Heart left ventricle (tissue), 13 donors: ENCODE measurements around the gene PACSIN3.

Experiments
- POLR2A ChIP-seq, 2 donors: fragments of 450-650 bp; IDR thresholded peaks; one replicate each; pipeline ENCODE4 v1.6.1; 2017; ENCODE audit warnings: antibody characterized with exemption in 2 of 2, mild to moderate bottlenecking in 2 of 2, moderate library complexity in 2 of 2
- TF ChIP-seq, protein P1 (sequence below), 12 donors: fragments of 200-600 bp; sonication (generic) in 4 of 12; IDR thresholded peaks; one replicate each; pipeline versions ENCODE4 v1.5.0 to v1.8.0; 2018 to 2022; ENCODE audit warnings: antibody characterized with exemption in 12 of 12, mild to moderate bottlenecking in 5 of 12
- donor health status: ischemic (EF 13 %, LVEDD 7.1; RV severe dilation, severe dysfunction).
- donor health status: DM: no; HTN: yes; CAD: no.
- donor health status: DM: no; HTN: no; CAD: no.
- donor health status: ischemic (EF 25% LVEDD 6.9; RV normal size, moderate dysfunction).
- donor health status: ischemic (EF 25% LVEDD 5.7; RV mildly dilated, moderate dysfunction).
- donor health status: ischemic (EF 35%, LVEDD 5.7; RV mildly dilated, moderate dysfunction).
- donor health status: nonischemic (EF 11% LVEDD 7.7; RV severe dilation, severe dysfunction).
- donor health status: DM: yes; HTN: yes; CAD: no.
- donor health status: PGD.
- donor health status: ischemic (EF 29% LVEDD 5.4; RV normal size, mild dysfunction).
- donor health status: nonischemic (EF 23%, LVEDD 6.1; RV moderate dilation, normal function).

DNA sequence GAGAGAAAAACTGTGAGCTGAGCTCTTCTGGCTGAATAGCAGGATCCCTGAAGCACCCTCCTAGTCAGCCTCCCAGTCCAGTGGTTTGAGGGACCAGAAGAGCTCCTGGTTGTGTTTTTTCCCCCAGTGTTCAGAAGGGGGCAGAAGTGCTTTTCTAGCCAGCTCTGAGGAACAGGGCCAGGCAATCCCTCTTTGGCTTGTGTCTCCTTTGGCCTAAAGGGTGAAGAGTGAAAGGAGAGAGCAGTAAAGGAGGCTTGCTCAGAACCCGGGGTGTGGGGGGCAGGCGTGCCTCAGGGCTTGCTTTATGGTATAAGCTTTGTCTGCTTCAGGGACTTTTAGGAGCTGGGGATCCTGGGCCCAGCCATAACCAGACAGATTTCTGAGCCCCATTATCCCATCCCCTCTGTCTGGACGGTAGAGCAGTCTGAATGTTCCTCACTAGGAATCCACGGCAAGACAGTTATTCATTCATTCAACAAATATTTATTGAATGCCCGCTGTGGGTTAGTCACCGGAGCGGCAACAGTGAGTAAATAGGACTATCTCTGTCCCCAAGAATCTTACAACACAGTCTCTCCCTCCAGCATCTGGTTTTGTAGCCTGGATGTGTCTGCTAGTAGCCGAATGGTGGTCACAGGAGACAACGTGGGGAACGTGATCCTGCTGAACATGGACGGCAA lies 47.9 kb upstream of the PACSIN3 start:
- TF ChIP-seq, protein P1, sequence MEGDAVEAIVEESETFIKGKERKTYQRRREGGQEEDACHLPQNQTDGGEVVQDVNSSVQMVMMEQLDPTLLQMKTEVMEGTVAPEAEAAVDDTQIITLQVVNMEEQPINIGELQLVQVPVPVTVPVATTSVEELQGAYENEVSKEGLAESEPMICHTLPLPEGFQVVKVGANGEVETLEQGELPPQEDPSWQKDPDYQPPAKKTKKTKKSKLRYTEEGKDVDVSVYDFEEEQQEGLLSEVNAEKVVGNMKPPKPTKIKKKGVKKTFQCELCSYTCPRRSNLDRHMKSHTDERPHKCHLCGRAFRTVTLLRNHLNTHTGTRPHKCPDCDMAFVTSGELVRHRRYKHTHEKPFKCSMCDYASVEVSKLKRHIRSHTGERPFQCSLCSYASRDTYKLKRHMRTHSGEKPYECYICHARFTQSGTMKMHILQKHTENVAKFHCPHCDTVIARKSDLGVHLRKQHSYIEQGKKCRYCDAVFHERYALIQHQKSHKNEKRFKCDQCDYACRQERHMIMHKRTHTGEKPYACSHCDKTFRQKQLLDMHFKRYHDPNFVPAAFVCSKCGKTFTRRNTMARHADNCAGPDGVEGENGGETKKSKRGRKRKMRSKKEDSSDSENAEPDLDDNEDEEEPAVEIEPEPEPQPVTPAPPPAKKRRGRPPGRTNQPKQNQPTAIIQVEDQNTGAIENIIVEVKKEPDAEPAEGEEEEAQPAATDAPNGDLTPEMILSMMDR (IDR thresholded peaks at IDR 0.05), result peak in 11 of 12 donors; percentile 19 to 59 (median 36)
- no peak for TF ChIP-seq POLR2A (IDR thresholded peaks at IDR 0.05)
